ENCODE data around the gene KCNIP1.
A peak's percentile ranks its signal among the peaks of the same experiment; 100 is the strongest.

Gene KCNIP1

DNA sequence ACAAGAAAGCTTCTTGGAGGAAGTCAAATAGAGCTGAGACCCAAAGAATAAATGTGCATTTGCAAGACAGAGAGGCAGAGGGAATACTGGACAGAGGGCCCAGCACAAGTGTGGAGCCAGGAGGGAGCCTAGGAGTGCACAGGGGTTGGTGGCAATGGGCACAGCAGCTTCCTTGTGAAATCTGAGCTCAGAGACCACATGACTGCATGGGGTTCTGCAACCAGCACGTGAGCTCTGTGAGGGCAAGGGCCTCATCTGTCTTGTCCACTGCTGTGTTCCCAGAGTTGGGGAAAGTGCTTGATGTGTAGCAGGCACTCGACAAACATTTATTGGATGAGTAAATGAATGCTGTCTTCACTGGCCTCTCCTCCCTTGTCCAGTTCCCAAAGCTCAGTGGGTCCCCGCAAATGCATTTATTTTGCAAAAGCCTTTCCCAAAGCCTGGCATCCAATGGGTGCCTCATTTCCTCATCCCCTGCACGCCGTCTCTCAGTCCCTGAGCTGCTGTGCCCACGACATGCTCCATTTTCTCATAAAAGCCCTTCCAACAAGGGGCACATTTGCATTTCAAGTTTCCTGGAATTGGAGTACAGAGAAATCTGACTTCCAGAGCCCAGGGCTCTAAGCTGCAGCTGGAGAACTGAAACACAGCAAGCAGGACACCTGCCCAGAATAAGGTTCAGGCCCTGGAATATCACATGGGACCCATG, 58.5 kb downstream of the KCNIP1 start:
- Histone ChIP-seq H2BK120ac (ENCODE audit: low read depth, low read length) (no peak overlapping the region), H4K8ac (ENCODE audit: low read depth, low read length) (no peak overlapping the region), H3K4me1 (ENCODE audit: control insufficient read depth in 2 of 2, insufficient read depth in 1 of 2, low read depth in 1 of 2, low read length in 2 of 2) (peaks cover 0 to 4% of the 10 kb centered on the region in 2 donors), H2AK5ac (ENCODE audit: low read depth, low read length) (no peak overlapping the region), H3K23ac (ENCODE audit: low read depth, low read length, poor library complexity) (no peak overlapping the region), H3K18ac (ENCODE audit: low read length) (no peak overlapping the region), H3K14ac (ENCODE audit: low read length) (no peak overlapping the region), H3K27ac (replicated peaks; ENCODE audit: low read length) (no peak overlapping the region), H3K4ac (ENCODE audit: low read length) (no peak overlapping the region), H3K4me3 (ENCODE audit: low read length in 2 of 2) (no peak overlapping the region), H3K9me3 (replicated peaks in 1 of 2; ENCODE audit: control insufficient read depth in 2 of 2, insufficient read depth in 1 of 2, low read depth in 1 of 2, low read length in 2 of 2) (no peaks in the 10 kb centered on the region), H3K79me1 (ENCODE audit: low read depth, low read length) (no peaks in the 10 kb centered on the region), H3K27me3 (ENCODE audit: control insufficient read depth in 3 of 3, insufficient read depth in 3 of 3, low read depth in 1 of 3, low read length in 3 of 3) (no peaks in the 10 kb centered on the region), H2AFZ (ENCODE audit: low read length) (no peak overlapping the region), H4K91ac (ENCODE audit: low read depth, low read length, poor library complexity) (no peak overlapping the region), H3K9ac (ENCODE audit: low read depth, low read length, poor library complexity) (no peak overlapping the region), H2BK12ac (ENCODE audit: low read length) (no peak overlapping the region), H3K4me2 (ENCODE audit: insufficient read depth, low read length, poor library complexity, severe bottlenecking) (no peak overlapping the region), H2BK15ac (ENCODE audit: low read length) (no peak overlapping the region), H2BK5ac (ENCODE audit: low read length) (no peak overlapping the region), H3K36me3 (replicated peaks in 1 of 2; ENCODE audit: control insufficient read depth in 2 of 2, insufficient read depth in 2 of 2, low read length in 2 of 2) (no peaks in the 10 kb centered on the region)
- no peak for DNase-seq (ENCODE audit: low spot score)
- WGBS, 2 donors (ENCODE audit: extremely low coverage in 2 of 2, insufficient read length in 2 of 2, insufficient replicate concordance in 1 of 2), result no CpG with 5 or more reads among the region's 6 CpGs

- no peak overlapping the region for H3K4me2 ChIP-seq (ENCODE audit: insufficient read depth, low read length, poor library complexity, severe bottlenecking)
- H2BK12ac ChIP-seq (ENCODE audit: low read length), result no peak overlapping the region
- H2BK5ac ChIP-seq (ENCODE audit: low read length), result no peak overlapping the region
- no peak overlapping the region for H3K4me3 ChIP-seq (ENCODE audit: low read length in 2 of 2)
- no peak overlapping the region for H3K4ac ChIP-seq (ENCODE audit: low read length)
- H2BK120ac ChIP-seq (ENCODE audit: low read depth, low read length), result no peak overlapping the region
- no peak overlapping the region for H3K23ac ChIP-seq (ENCODE audit: low read depth, low read length, poor library complexity)
- peak overlapping the region; percentile 38 for H2AK5ac ChIP-seq (ENCODE audit: low read depth, low read length)
- H3K36me3 ChIP-seq (replicated peaks in 1 of 2; ENCODE audit: control insufficient read depth in 2 of 2, insufficient read depth in 2 of 2, low read length in 2 of 2), result no peaks in the 10 kb centered on the region
- H3K79me1 ChIP-seq (ENCODE audit: low read depth, low read length), result no peaks in the 10 kb centered on the region
- no peak overlapping the region for H3K18ac ChIP-seq (ENCODE audit: low read length)
- H3K27me3 ChIP-seq (ENCODE audit: control insufficient read depth in 3 of 3, insufficient read depth in 3 of 3, low read depth in 1 of 3, low read length in 3 of 3), result no peaks in the 10 kb centered on the region
- no CpG with 5 or more reads among the region's 4 CpGs for WGBS, 2 donors (ENCODE audit: extremely low coverage in 2 of 2, insufficient read length in 2 of 2, insufficient replicate concordance in 1 of 2)
- no peak overlapping the region for H3K27ac ChIP-seq (replicated peaks; ENCODE audit: low read length)
- no peak overlapping the region for H4K91ac ChIP-seq (ENCODE audit: low read depth, low read length, poor library complexity)
- peak overlapping the region; percentile 15 for H3K14ac ChIP-seq (ENCODE audit: low read length)
- H3K9me3 ChIP-seq (replicated peaks in 1 of 2; ENCODE audit: control insufficient read depth in 2 of 2, insufficient read depth in 1 of 2, low read depth in 1 of 2, low read length in 2 of 2), result no peaks in the 10 kb centered on the region
- no peak overlapping the region for H4K8ac ChIP-seq (ENCODE audit: low read depth, low read length)
- no peak for DNase-seq (ENCODE audit: low spot score)
- H2BK15ac ChIP-seq (ENCODE audit: low read length), result peak overlapping the region; percentile 42
- no peak overlapping the region for H3K9ac ChIP-seq (ENCODE audit: low read depth, low read length, poor library complexity)
- H2AFZ ChIP-seq (ENCODE audit: low read length), result no peak overlapping the region
- H3K4me1 ChIP-seq (ENCODE audit: control insufficient read depth in 2 of 2, insufficient read depth in 1 of 2, low read depth in 1 of 2, low read length in 2 of 2), result peaks cover 0 to 2% of the 10 kb centered on the region in 2 donors
Measured at GRCh38 chr5:170562875-170563228, 59.0 kb downstream of the KCNIP1 start.

GRCh38 chr5:170563824-170564567, 60.2 kb downstream of the KCNIP1 start:
- H3K9me3 ChIP-seq (replicated peaks in 1 of 2; ENCODE audit: control insufficient read depth in 2 of 2, insufficient read depth in 1 of 2, low read depth in 1 of 2, low read length in 2 of 2), result no peaks in the 10 kb centered on the region
- H4K8ac ChIP-seq (ENCODE audit: low read depth, low read length), result no peak overlapping the region
- no peak overlapping the region for H3K23ac ChIP-seq (ENCODE audit: low read depth, low read length, poor library complexity)
- H2BK5ac ChIP-seq (ENCODE audit: low read length), result no peak overlapping the region
- no peak overlapping the region for H3K4ac ChIP-seq (ENCODE audit: low read length)
- H3K27ac ChIP-seq (replicated peaks; ENCODE audit: low read length), result no peak overlapping the region
- no peak overlapping the region for H3K4me2 ChIP-seq (ENCODE audit: insufficient read depth, low read length, poor library complexity, severe bottlenecking)
- no peaks in the 10 kb centered on the region for H3K36me3 ChIP-seq (replicated peaks in 1 of 2; ENCODE audit: control insufficient read depth in 2 of 2, insufficient read depth in 2 of 2, low read length in 2 of 2)
- no peak for DNase-seq (ENCODE audit: low spot score)
- H2AFZ ChIP-seq (ENCODE audit: low read length), result no peak overlapping the region
- H2AK5ac ChIP-seq (ENCODE audit: low read depth, low read length), result no peak overlapping the region
- WGBS, 2 donors (ENCODE audit: extremely low coverage in 2 of 2, insufficient read length in 2 of 2, insufficient replicate concordance in 1 of 2), result 100% methylated on average over 2 of the region's 12 CpGs; no CpG with 5 or more reads in 1 of the 2 donors
- no peak overlapping the region for H2BK15ac ChIP-seq (ENCODE audit: low read length)
- no peak overlapping the region for H3K14ac ChIP-seq (ENCODE audit: low read length)
- no peak overlapping the region for H2BK120ac ChIP-seq (ENCODE audit: low read depth, low read length)
- H3K27me3 ChIP-seq (ENCODE audit: control insufficient read depth in 3 of 3, insufficient read depth in 3 of 3, low read depth in 1 of 3, low read length in 3 of 3), result no peaks in the 10 kb centered on the region
- H2BK12ac ChIP-seq (ENCODE audit: low read length), result no peak overlapping the region
- H3K18ac ChIP-seq (ENCODE audit: low read length), result no peak overlapping the region
- no peak overlapping the region for H4K91ac ChIP-seq (ENCODE audit: low read depth, low read length, poor library complexity)
- H3K79me1 ChIP-seq (ENCODE audit: low read depth, low read length), result no peaks in the 10 kb centered on the region
- H3K4me1 ChIP-seq (ENCODE audit: control insufficient read depth in 2 of 2, insufficient read depth in 1 of 2, low read depth in 1 of 2, low read length in 2 of 2), result peaks cover 0 to 2% of the 10 kb centered on the region in 2 donors
- H3K9ac ChIP-seq (ENCODE audit: low read depth, low read length, poor library complexity), result no peak overlapping the region
- no peak overlapping the region for H3K4me3 ChIP-seq (ENCODE audit: low read length in 2 of 2)

DNA sequence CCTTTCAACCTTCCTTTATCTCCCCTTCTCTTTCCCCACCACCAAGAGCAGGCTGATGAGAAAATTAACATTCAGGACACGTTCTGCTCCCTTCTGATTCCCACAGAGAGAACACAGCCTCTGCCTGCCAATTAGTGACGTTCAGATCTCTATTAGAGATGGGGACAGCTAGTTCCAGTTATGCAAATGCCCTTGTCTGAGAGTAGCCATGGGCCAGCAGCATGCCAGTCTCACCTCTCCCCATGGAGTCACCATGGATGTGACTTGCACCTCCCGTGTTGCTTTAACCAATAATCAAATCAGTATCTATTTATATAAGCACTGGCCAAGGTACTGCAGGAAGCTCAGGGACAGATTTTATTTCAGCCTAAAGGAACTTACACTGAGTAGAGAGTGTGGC, 61.3 kb downstream of the KCNIP1 start:
- Histone ChIP-seq H3K4me3 (ENCODE audit: low read length in 2 of 2) (no peak overlapping the region), H3K9ac (ENCODE audit: low read depth, low read length, poor library complexity) (no peak overlapping the region), H3K18ac (ENCODE audit: low read length) (no peak overlapping the region), H2BK5ac (ENCODE audit: low read length) (no peak overlapping the region), H3K36me3 (replicated peaks in 1 of 2; ENCODE audit: control insufficient read depth in 2 of 2, insufficient read depth in 2 of 2, low read length in 2 of 2) (no peaks in the 10 kb centered on the region), H2BK15ac (ENCODE audit: low read length) (no peak overlapping the region), H2BK12ac (ENCODE audit: low read length) (no peak overlapping the region), H3K14ac (ENCODE audit: low read length) (no peak overlapping the region), H2AK5ac (ENCODE audit: low read depth, low read length) (no peak overlapping the region), H4K8ac (ENCODE audit: low read depth, low read length) (no peak overlapping the region), H3K23ac (ENCODE audit: low read depth, low read length, poor library complexity) (no peak overlapping the region), H3K4me1 (ENCODE audit: control insufficient read depth in 2 of 2, insufficient read depth in 1 of 2, low read depth in 1 of 2, low read length in 2 of 2) (peaks cover 0 to 2% of the 10 kb centered on the region in 2 donors), H3K9me3 (replicated peaks in 1 of 2; ENCODE audit: control insufficient read depth in 2 of 2, insufficient read depth in 1 of 2, low read depth in 1 of 2, low read length in 2 of 2) (no peaks in the 10 kb centered on the region), H3K27ac (replicated peaks; ENCODE audit: low read length) (no peak overlapping the region), H2BK120ac (ENCODE audit: low read depth, low read length) (no peak overlapping the region), H3K79me1 (ENCODE audit: low read depth, low read length) (no peaks in the 10 kb centered on the region), H3K4ac (ENCODE audit: low read length) (no peak overlapping the region), H3K27me3 (ENCODE audit: control insufficient read depth in 3 of 3, insufficient read depth in 3 of 3, low read depth in 1 of 3, low read length in 3 of 3) (no peaks in the 10 kb centered on the region), H2AFZ (ENCODE audit: low read length) (no peak overlapping the region), H3K4me2 (ENCODE audit: insufficient read depth, low read length, poor library complexity, severe bottlenecking) (no peak overlapping the region), H4K91ac (ENCODE audit: low read depth, low read length, poor library complexity) (no peak overlapping the region)
- WGBS, 2 donors (ENCODE audit: extremely low coverage in 2 of 2, insufficient read length in 2 of 2, insufficient replicate concordance in 1 of 2), result no CpG with 5 or more reads among the region's 3 CpGs
- DNase-seq (ENCODE audit: low spot score), result no peak

Data from neuronal stem cell (in vitro differentiated cells).